ENCODE results near the gene PPP1R12B. TPM values are rescaled to one million over a fixed set of nuclear protein-coding genes. Genes with fewer than 3 reads are reported as not detected.
A peak's percentile ranks its signal among the peaks of the same experiment; 100 is the strongest.

PPP1R12B gene
- polyA plus RNA-seq, 1 donor, result 51.8 TPM

DNA sequence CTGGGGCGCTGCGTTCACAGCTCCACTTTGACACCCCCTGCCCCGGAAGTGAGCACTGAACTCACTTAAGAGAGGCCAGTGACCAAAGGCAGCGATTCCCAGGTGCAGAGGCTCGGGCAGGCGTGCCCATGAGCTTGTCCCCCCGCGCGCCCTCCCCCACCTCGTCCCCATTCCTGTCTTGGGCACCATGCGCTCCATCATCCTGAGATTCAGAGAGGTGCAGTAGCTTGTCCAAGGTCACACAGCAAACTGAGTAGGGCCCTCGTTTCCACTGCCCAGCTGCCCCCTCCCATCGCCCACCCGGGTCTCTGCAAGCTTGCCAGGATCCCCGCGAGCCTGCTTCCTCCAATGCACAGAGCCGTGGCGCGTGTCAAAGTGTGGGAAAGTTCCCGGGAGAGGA lies 293.7 kb downstream of the PPP1R12B start:
- no CpG with 5 or more reads among the region's 20 CpGs for WGBS (ENCODE audit: insufficient coverage, low lambda C conversion rate)
- no peaks in the 10 kb centered on the region for H3K36me3 ChIP-seq (ENCODE audit: control insufficient read depth, insufficient read depth, low read length)
- DNase-seq, result no peak
- H3K27me3 ChIP-seq (ENCODE audit: control insufficient read depth, insufficient read depth, low read length), result peaks cover 35% of the 10 kb centered on the region
- peak overlapping the region; percentile 24 for H3K4me3 ChIP-seq (ENCODE audit: low read length)
- H3K27ac ChIP-seq (ENCODE audit: low read length), result no peak overlapping the region
- no peaks in the 10 kb centered on the region for H3K9me3 ChIP-seq (ENCODE audit: control insufficient read depth, low read depth, low read length)
- peaks cover 53% of the 10 kb centered on the region for H3K4me1 ChIP-seq (ENCODE audit: control insufficient read depth, insufficient read depth, low read length)

Other genes starting within 250 kb of the PPP1R12B start
- 0.10 TPM for gene GPR37L1, start 225.8 kb upstream of the PPP1R12B start, polyA plus RNA-seq
- 37.4 TPM for gene ARL8A, start 204.0 kb upstream of the PPP1R12B start, polyA plus RNA-seq
- gene PTPN7, start 188.1 kb upstream of the PPP1R12B start, polyA plus RNA-seq, result 4.4 TPM
- 0.36 TPM for gene LGR6, start 154.9 kb upstream of the PPP1R12B start, polyA plus RNA-seq
- gene UBE2T, start 6.8 kb upstream of the PPP1R12B start, polyA plus RNA-seq, result 17.7 TPM